H9 (cell line): ENCODE measurements around the gene VIPR2. TPM values are rescaled to one million over a fixed set of nuclear protein-coding genes. Genes with fewer than 3 reads are reported as not detected.

Experiments
- DNase-seq: peaks from one replicate; pipeline ENCODE4 v3.0.0-alpha.2; 2017
- H2AFZ ChIP-seq: one replicate; pipeline ENCODE4 v1.6.1; 2013; ENCODE audit warnings: mild to moderate bottlenecking, low read length, control low read depth, moderate library complexity
- H2AK5ac ChIP-seq: 2 replicates; pipeline ENCODE4 v1.6.1; 2013; ENCODE audit warnings: low read length, control low read depth, mixed read lengths; ENCODE audit not compliant: insufficient read length
- H2BK120ac ChIP-seq: one replicate; pipeline ENCODE4 v1.6.1; 2013; ENCODE audit warnings: low read depth, mild to moderate bottlenecking, low read length, control low read depth, inconsistent platforms; ENCODE audit not compliant: poor library complexity, severe bottlenecking
- H2BK12ac ChIP-seq: 2 replicates; pipeline ENCODE4 v1.6.1; 2013; ENCODE audit warnings: low read length, control low read depth, mixed read lengths, low read depth; ENCODE audit not compliant: insufficient read length
- H2BK15ac ChIP-seq: 2 replicates; pipeline ENCODE4 v1.6.1; 2013; ENCODE audit warnings: low read depth, low read length, control low read depth
- H2BK20ac ChIP-seq: one replicate; pipeline ENCODE4 v1.6.1; 2013; ENCODE audit warnings: low read depth, mild to moderate bottlenecking, low read length, control low read depth, inconsistent platforms; ENCODE audit not compliant: poor library complexity, severe bottlenecking
- H2BK5ac ChIP-seq: 2 replicates; pipeline ENCODE4 v1.6.1; 2013; ENCODE audit warnings: low read length, control low read depth, mixed read lengths; ENCODE audit not compliant: insufficient read length
- H3K14ac ChIP-seq: 2 replicates; pipeline ENCODE4 v1.6.1; 2013; ENCODE audit warnings: low read length, control low read depth; ENCODE audit not compliant: insufficient read depth
- H3K18ac ChIP-seq: 2 replicates; pipeline ENCODE4 v1.6.1; 2013; ENCODE audit warnings: low read depth, mild to moderate bottlenecking, mixed read lengths, low read length, control low read depth; ENCODE audit not compliant: insufficient read length
- H3K23ac ChIP-seq: 2 replicates; pipeline ENCODE4 v1.6.1; 2013; ENCODE audit warnings: low read length, control low read depth, mixed read lengths, low read depth; ENCODE audit not compliant: insufficient read length
- H3K23me2 ChIP-seq: 2 replicates; pipeline ENCODE4 v1.6.1; 2013; ENCODE audit warnings: low read depth, mild to moderate bottlenecking, mixed read lengths, low read length, control low read depth; ENCODE audit not compliant: insufficient read length, poor library complexity, severe bottlenecking
- H3K27ac ChIP-seq: 2 replicates; pipeline ENCODE4 v1.5.1; 2013; ENCODE audit warnings: low read length, control low read depth, mixed read lengths, low read depth; ENCODE audit not compliant: insufficient read length
- H3K27me3 ChIP-seq: 2 replicates; pipeline ENCODE4 v1.6.1; 2013; ENCODE audit warnings: low read length, control low read depth, inconsistent platforms; ENCODE audit not compliant: insufficient read depth
- H3K4ac ChIP-seq: 2 replicates; pipeline ENCODE4 v1.6.1; 2013; ENCODE audit warnings: low read depth, mild to moderate bottlenecking, control low read depth, inconsistent platforms, low read length, moderate library complexity
- H3K4me1 ChIP-seq: 2 replicates; pipeline ENCODE4 v1.6.1; 2013; ENCODE audit warnings: low read length, control low read depth, inconsistent platforms; ENCODE audit not compliant: insufficient read depth
- H3K4me2 ChIP-seq: 2 replicates; pipeline ENCODE4 v1.6.1; 2013; ENCODE audit warnings: low read length, control low read depth, mixed read lengths; ENCODE audit not compliant: insufficient read length, insufficient read depth
- H3K56ac ChIP-seq: 2 replicates; pipeline ENCODE4 v1.6.1; 2013; ENCODE audit warnings: low read depth, mild to moderate bottlenecking, mixed read lengths, low read length, control low read depth; ENCODE audit not compliant: insufficient read length
- H3K79me1 ChIP-seq: 2 replicates; pipeline ENCODE4 v1.6.1; 2013; ENCODE audit warnings: low read depth, mild to moderate bottlenecking, moderate library complexity, low read length, control low read depth, inconsistent platforms; ENCODE audit not compliant: insufficient read depth, poor library complexity, severe bottlenecking
- H3K79me2 ChIP-seq: 2 replicates; pipeline ENCODE4 v1.6.1; 2013; ENCODE audit warnings: low read length, control low read depth, inconsistent platforms; ENCODE audit not compliant: insufficient read depth
- H3K9ac ChIP-seq: 2 replicates; pipeline ENCODE4 v1.6.1; 2013; ENCODE audit warnings: low read length, control low read depth, mixed read lengths; ENCODE audit not compliant: insufficient read length; ENCODE audit errors: extremely low read depth
- H3K9me3 ChIP-seq: one replicate; pipeline ENCODE4 v1.6.1; 2013; ENCODE audit warnings: low read depth, low read length, inconsistent platforms; ENCODE audit not compliant: control insufficient read depth
- H3T11ph ChIP-seq: one replicate; pipeline ENCODE4 v1.6.1; 2013; ENCODE audit warnings: mild to moderate bottlenecking, low read length, control low read depth, inconsistent platforms
- H4K20me1 ChIP-seq: one replicate; pipeline ENCODE4 v1.6.1; 2013; ENCODE audit not compliant: control insufficient read depth, insufficient read length, insufficient read depth
- H4K5ac ChIP-seq: 2 replicates; pipeline ENCODE4 v1.6.1; 2013; ENCODE audit warnings: low read depth, mild to moderate bottlenecking, mixed read lengths, low read length, control low read depth; ENCODE audit not compliant: insufficient read length
- H4K8ac ChIP-seq: replicated peaks from 2 replicates; pipeline ENCODE4 v1.6.1; 2013; ENCODE audit warnings: low read length, control low read depth, mixed read lengths, low read depth; ENCODE audit not compliant: insufficient read length
- H4K91ac ChIP-seq: 2 replicates; pipeline ENCODE4 v1.6.1; 2013; ENCODE audit warnings: low read depth, mild to moderate bottlenecking, moderate library complexity, mixed read lengths, low read length, control low read depth; ENCODE audit not compliant: insufficient read length
- H3K27ac Mint-ChIP-seq, 3 experiments: 2 replicates in 2 of 3; 3 replicates in 1 of 3; pipeline ENCODE4 v1.8.0; 2020 to 2021; ENCODE audit warnings: mixed read lengths in 3 of 3, mild to moderate bottlenecking in 1 of 3, moderate library complexity in 1 of 3
- H3K27me3 Mint-ChIP-seq: 2 replicates; pipeline ENCODE4 v1.8.0; 2021; ENCODE audit warnings: low read depth, mild to moderate bottlenecking, moderate library complexity, mixed read lengths
- H3K36me3 Mint-ChIP-seq, 3 experiments: 2 replicates in 2 of 3; 3 replicates in 1 of 3; pipeline ENCODE4 v1.8.0; 2020 to 2021; ENCODE audit warnings: low read depth in 3 of 3, mixed read lengths in 3 of 3; ENCODE audit not compliant: insufficient read depth in 1 of 3
- H3K4me1 Mint-ChIP-seq, 2 experiments: 2 replicates each; pipeline ENCODE4 v1.8.0; 2020; ENCODE audit warnings: mixed read lengths in 2 of 2
- H3K4me3 Mint-ChIP-seq, 2 experiments: 2 replicates in 1 of 2; 3 replicates in 1 of 2; pipeline ENCODE4 v1.8.0; 2020 to 2021; ENCODE audit warnings: mild to moderate bottlenecking in 2 of 2, mixed read lengths in 2 of 2, moderate library complexity in 1 of 2
- H3K9me3 Mint-ChIP-seq, 2 experiments: 2 replicates in 1 of 2; 3 replicates in 1 of 2; pipeline ENCODE4 v1.8.0; 2020; ENCODE audit warnings: mild to moderate bottlenecking in 2 of 2, mixed read lengths in 2 of 2, moderate library complexity in 1 of 2
- WGBS: extraction: QIAGEN DNeasy Blood & Tissue Kit; methylation state at CpG from one replicate; pipeline ENCODE4 v1.1.7; 2013; ENCODE audit warnings: missing lambda C conversion rate, low lambda C conversion rate, mixed read lengths; ENCODE audit not compliant: insufficient read length; ENCODE audit errors: extremely low coverage; 5-methylcytosine and 5-hydroxymethylcytosine counted together
- total RNA-seq: library from RNA; stranded (reverse); gene quantifications from 2 replicates; pipeline ENCODE4 v1.2.1, GENCODE V29; 2021
- TF ChIP-seq, protein P1 (sequence below): fragments of 200-600 bp; sonication (generic); conservative IDR thresholded peaks from 3 replicates; pipeline ENCODE4 v1.8.0; 2021; ENCODE audit warnings: antibody characterized with exemption, mild to moderate bottlenecking

Gene VIPR2
- total RNA-seq, 1 experiment from 2014 or later: 1.6 TPM

DNA sequence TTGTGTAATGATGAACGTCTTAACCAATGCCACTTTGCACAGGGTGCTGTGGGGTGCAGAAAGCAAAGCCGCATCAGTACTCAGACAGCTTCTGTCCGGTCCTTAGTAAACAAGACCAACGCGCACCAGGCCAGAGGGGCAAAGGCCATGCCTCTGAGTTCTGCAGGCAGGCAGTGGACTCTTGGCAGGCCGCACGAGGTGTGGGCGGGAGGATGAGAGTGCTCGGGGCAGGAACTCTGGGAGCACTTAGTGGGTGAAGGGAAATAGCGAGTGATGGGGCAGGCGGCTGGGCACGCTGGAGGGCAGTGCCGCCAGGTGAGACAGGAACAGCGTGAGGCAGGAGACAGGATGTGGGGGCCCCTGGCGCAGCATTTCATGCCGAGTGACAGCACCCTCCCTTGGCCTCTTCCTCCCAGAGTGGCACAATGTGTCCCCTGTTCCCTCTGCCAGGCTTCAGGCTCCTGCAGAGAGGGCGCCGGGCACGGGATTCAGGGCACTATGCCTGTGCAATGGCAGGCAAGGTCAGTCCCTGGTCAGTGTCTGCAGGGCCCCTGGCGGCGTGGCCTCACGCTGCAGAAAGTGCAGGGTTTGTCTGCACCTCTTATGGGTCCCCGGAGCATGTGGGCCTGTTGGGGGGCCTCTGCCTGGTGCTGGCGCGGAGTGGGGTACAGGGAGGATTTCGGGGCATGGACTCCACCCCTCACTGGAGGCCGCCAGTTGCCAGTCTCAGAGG, 60.4 kb downstream of the VIPR2 start:
- Histone ChIP-seq H3K79me2 (no peaks in the 10 kb centered on the region), H3K27ac (no peak overlapping the region), H3K9me3 (no peaks in the 10 kb centered on the region), H2BK5ac (no peak overlapping the region), H2BK20ac (no peak overlapping the region), H3K18ac (no peak overlapping the region), H4K5ac (no peak overlapping the region), H2AK5ac (no peak overlapping the region), H2AFZ (no peak overlapping the region), H4K91ac (no peak overlapping the region), H3K4me1 (no peaks in the 10 kb centered on the region), H2BK15ac (no peak overlapping the region), H3K27me3 (no peaks in the 10 kb centered on the region), H3K9ac (no peak overlapping the region), H3K4ac (no peak overlapping the region), H3K23me2 (no peaks in the 10 kb centered on the region), H2BK120ac (no peak overlapping the region), H3K56ac (no peak overlapping the region), H4K20me1 (no peaks in the 10 kb centered on the region), H4K8ac (no peak overlapping the region), H3K23ac (no peak overlapping the region), H3T11ph (no peak overlapping the region), H3K14ac (no peak overlapping the region), H2BK12ac (no peak overlapping the region), H3K79me1 (no peaks in the 10 kb centered on the region), H3K4me2 (no peak overlapping the region)
- no peaks in the 10 kb centered on the region; a peak in 1 of 4 replicates for H3K4me1 Mint-ChIP-seq
- peak; percentile 24 for DNase-seq
- H3K27me3 Mint-ChIP-seq: peaks cover 3% of the 10 kb centered on the region; the same call in 1 of the 2 replicates
- no CpG with 5 or more reads among the region's 27 CpGs for WGBS
- TF ChIP-seq, protein P1, sequence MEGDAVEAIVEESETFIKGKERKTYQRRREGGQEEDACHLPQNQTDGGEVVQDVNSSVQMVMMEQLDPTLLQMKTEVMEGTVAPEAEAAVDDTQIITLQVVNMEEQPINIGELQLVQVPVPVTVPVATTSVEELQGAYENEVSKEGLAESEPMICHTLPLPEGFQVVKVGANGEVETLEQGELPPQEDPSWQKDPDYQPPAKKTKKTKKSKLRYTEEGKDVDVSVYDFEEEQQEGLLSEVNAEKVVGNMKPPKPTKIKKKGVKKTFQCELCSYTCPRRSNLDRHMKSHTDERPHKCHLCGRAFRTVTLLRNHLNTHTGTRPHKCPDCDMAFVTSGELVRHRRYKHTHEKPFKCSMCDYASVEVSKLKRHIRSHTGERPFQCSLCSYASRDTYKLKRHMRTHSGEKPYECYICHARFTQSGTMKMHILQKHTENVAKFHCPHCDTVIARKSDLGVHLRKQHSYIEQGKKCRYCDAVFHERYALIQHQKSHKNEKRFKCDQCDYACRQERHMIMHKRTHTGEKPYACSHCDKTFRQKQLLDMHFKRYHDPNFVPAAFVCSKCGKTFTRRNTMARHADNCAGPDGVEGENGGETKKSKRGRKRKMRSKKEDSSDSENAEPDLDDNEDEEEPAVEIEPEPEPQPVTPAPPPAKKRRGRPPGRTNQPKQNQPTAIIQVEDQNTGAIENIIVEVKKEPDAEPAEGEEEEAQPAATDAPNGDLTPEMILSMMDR: no peak
- no peaks in the 10 kb centered on the region; a peak in 1 of 5 replicates for H3K9me3 Mint-ChIP-seq
- H3K27ac Mint-ChIP-seq: peak overlapping the region in 2 of 3 experiments; percentile 42 to 55; a peak in 2 of 7 replicates
- H3K4me3 Mint-ChIP-seq: no peak overlapping the region
- H3K36me3 Mint-ChIP-seq: no peaks in the 10 kb centered on the region; a peak in 1 of 7 replicates
